ENCODE data around the gene PLTP.

GRCh38 chr20:45857882-45858216 lies 54.1 kb downstream of the PLTP start:
- TF ChIP-seq POLR2A (IDR thresholded peaks at IDR 0.05; ENCODE audit: low read depth, low read length) (no peak), POLR2AphosphoS5 (IDR thresholded peaks at IDR 0.05; ENCODE audit: low read depth, low read length) (no peak)

Measured in GM12891 (cell line).